Renal pelvis (tissue), 4 donors: ENCODE results near the gene EZR. TPM values are rescaled to one million over a fixed set of nuclear protein-coding genes. Genes with fewer than 3 reads are reported as not detected.
"Not testable (repeated sequence)": the region's sequence is repeated elsewhere in the genome, so short reads cannot be mapped to it uniquely, and the experiment has no call there.

Source experiments
- DNase-seq: peaks from one replicate; pipeline ENCODE4 v3.0.0-alpha.2; 2013
- polyA plus RNA-seq, 3 donors: library from polyadenylated mRNA; unstranded; fragments of 120-200 nt; gene quantifications; one replicate each; pipeline ENCODE4 v1.2.1, GENCODE V29; 2013; ENCODE audit not compliant: insufficient read length in 3 of 3

EZR gene
- polyA plus RNA-seq, 3 donors = 256 to 292 (median 274) TPM

GRCh38 chr6:158849899-158850806, 31.0 kb upstream of the EZR start:
- DNase-seq = no peak

- no peak for DNase-seq
Measured at GRCh38 chr6:158848490-158848895, 29.3 kb upstream of the EZR start.

GRCh38 chr6:158847786-158848185, 28.6 kb upstream of the EZR start:
- DNase-seq = no peak

GRCh38 chr6:158847012-158847529, 27.9 kb upstream of the EZR start:
- no peak for DNase-seq

- DNase-seq = no peak
Measured at GRCh38 chr6:158843751-158844683, 24.8 kb upstream of the EZR start.

GRCh38 chr6:158841358-158841757, 22.2 kb upstream of the EZR start:
- no peak for DNase-seq

GRCh38 chr6:158840465-158840864, 21.3 kb upstream of the EZR start:
- DNase-seq = no peak

- DNase-seq = no peak
Measured at GRCh38 chr6:158839796-158840195, 20.6 kb upstream of the EZR start.

- DNase-seq = not testable (repeated sequence)
Measured at GRCh38 chr6:158838790-158839189, 19.6 kb upstream of the EZR start.

- no peak for DNase-seq
Measured at GRCh38 chr6:158837684-158838625, 18.8 kb upstream of the EZR start.

GRCh38 chr6:158836625-158837311, 17.6 kb upstream of the EZR start:
- DNase-seq = no peak

GRCh38 chr6:158835616-158836221, 16.6 kb upstream of the EZR start:
- no peak for DNase-seq

- no peak for DNase-seq
Measured at GRCh38 chr6:158834675-158835385, 15.7 kb upstream of the EZR start.

GRCh38 chr6:158832807-158833206, 13.6 kb upstream of the EZR start:
- DNase-seq = not testable (repeated sequence)

- no peak for DNase-seq
Measured at GRCh38 chr6:158832026-158832425, 12.9 kb upstream of the EZR start.

GRCh38 chr6:158831571-158831970, 12.4 kb upstream of the EZR start:
- DNase-seq = no peak

GRCh38 chr6:158830736-158831135, 11.6 kb upstream of the EZR start:
- no peak for DNase-seq

- no peak for DNase-seq
Measured at GRCh38 chr6:158828807-158829206, 9.6 kb upstream of the EZR start.

GRCh38 chr6:158826819-158827501, 7.8 kb upstream of the EZR start:
- no peak for DNase-seq
